DND-41 (cell line): ENCODE results near the gene B4GALT5.

Source experiments
- ATAC-seq: fragments of 200-7000 bp; cut with Tn5 transposase; 3 replicates; pipeline ENCODE4 v1.9.1; 2021; ENCODE audit warnings: low read depth; ENCODE audit not compliant: insufficient read depth
- DNase-seq: peaks from one replicate; pipeline ENCODE4 v3.0.0-alpha.2; 2020
- H2AFZ ChIP-seq: 2 replicates; pipeline ENCODE4 v1.6.0; 2012; ENCODE audit warnings: low read depth, low read length
- H3K27ac ChIP-seq: 2 replicates; pipeline ENCODE4 v1.5.1; 2012; ENCODE audit warnings: low read length, inconsistent platforms
- H3K27me3 ChIP-seq: fragments of 200-600 bp; sonication (generic); 2 replicates; pipeline ENCODE4 v1.6.0; 2012; ENCODE audit warnings: low read length, mild to moderate bottlenecking, inconsistent platforms; ENCODE audit not compliant: insufficient read depth, poor library complexity
- H3K36me3 ChIP-seq: 2 replicates; pipeline ENCODE4 v1.5.1; 2012; ENCODE audit warnings: low read length, inconsistent platforms; ENCODE audit not compliant: insufficient read depth
- H3K4me1 ChIP-seq: 2 replicates; pipeline ENCODE4 v1.5.1; 2012; ENCODE audit warnings: mild to moderate bottlenecking, low read length; ENCODE audit not compliant: insufficient read depth
- H3K4me2 ChIP-seq: 2 replicates; pipeline ENCODE4 v1.6.0; 2012; ENCODE audit warnings: mild to moderate bottlenecking, moderate library complexity, low read length, inconsistent platforms; ENCODE audit not compliant: insufficient read depth
- H3K4me3 ChIP-seq, 2 experiments: fragments of 200-600 bp in 1 of 2; shearing (Covaris generic) in 1 of 2; 2 replicates each; pipeline ENCODE4 v1.5.1; 2012 to 2016; ENCODE audit warnings: inconsistent platforms in 2 of 2, low read length in 2 of 2, mild to moderate bottlenecking in 2 of 2, low read depth in 1 of 2, moderate library complexity in 1 of 2
- H3K79me2 ChIP-seq: 2 replicates; pipeline ENCODE4 v1.6.0; 2012; ENCODE audit warnings: low read length, inconsistent platforms; ENCODE audit not compliant: insufficient read depth
- H3K9ac ChIP-seq: 2 replicates; pipeline ENCODE4 v1.6.0; 2012; ENCODE audit warnings: low read depth, mild to moderate bottlenecking, inconsistent platforms, low read length, moderate library complexity
- H3K9me3 ChIP-seq: 2 replicates; pipeline ENCODE4 v1.5.1; 2012; ENCODE audit warnings: low read length, moderate library complexity, mild to moderate bottlenecking, inconsistent platforms; ENCODE audit not compliant: insufficient read depth, severe bottlenecking
- H4K20me1 ChIP-seq: 2 replicates; pipeline ENCODE4 v1.6.0; 2012; ENCODE audit warnings: low read length; ENCODE audit not compliant: insufficient read depth
- EZH2 ChIP-seq: IDR thresholded peaks from 3 replicates; pipeline ENCODE4 v1.6.1; 2012; ENCODE audit warnings: borderline replicate concordance, low read depth, mild to moderate bottlenecking, moderate library complexity, low read length, inconsistent platforms; ENCODE audit not compliant: severe bottlenecking
- TF ChIP-seq, protein P1 (sequence below): IDR thresholded peaks from 2 replicates; pipeline ENCODE4 v1.5.1; 2012; ENCODE audit warnings: borderline replicate concordance, low read length, moderate library complexity, mild to moderate bottlenecking; ENCODE audit not compliant: poor library complexity, severe bottlenecking; ENCODE audit errors: extremely low read depth

Gene B4GALT5

DNA sequence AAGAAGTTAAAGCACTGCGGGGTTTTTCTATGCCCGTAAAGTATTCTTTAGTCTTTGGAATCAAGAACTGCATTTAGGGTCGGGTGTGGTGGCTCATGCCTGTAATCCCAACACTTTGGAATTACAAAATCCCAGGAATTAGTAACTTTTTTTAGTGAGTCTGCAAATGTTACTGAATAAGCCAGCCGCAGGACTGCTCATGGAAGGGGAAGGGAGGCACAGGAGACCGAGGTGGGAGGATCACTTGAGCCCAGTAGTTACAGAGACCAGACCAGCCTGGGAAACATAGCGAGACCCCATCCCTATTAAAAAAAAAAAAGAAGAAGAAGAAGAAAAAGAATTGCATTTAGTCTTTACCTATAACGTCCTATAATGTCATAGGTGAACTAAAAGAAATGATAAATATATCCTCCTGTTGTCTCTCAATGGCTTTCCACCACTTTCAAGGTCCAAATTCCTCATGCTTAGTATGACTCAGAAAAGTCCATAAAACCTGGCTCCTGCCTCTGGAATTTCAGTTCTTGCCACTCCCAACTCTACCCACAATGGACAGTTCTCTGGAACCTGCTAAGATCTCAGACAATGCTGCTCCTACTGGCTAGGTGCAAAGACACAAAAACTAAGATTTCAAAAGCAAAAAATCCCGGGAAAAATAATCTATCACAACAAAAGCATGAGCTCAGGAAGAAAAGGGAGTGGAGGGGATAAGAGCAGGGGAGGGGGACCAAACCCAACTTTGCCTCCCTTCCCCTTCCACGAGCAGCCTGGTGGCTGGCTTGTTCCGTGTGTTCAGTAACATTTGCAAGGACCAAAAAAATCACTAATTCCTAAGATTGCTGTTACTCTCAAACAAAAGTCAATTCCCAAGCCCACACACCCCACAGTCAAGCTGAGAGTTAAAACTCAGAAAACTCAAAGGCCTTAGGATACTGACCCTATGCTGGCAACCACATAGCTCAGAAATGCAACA is 39.0 kb downstream of the B4GALT5 start:
- peaks cover 88% of the 10 kb centered on the region for H3K79me2 ChIP-seq
- peaks cover 77% of the 10 kb centered on the region for H4K20me1 ChIP-seq
- no peaks in the 10 kb centered on the region for H3K36me3 ChIP-seq
- H2AFZ ChIP-seq: no peak overlapping the region
- no peak overlapping the region for H3K27ac ChIP-seq
- no peaks in the 10 kb centered on the region for H3K27me3 ChIP-seq
- no peaks in the 10 kb centered on the region for H3K9me3 ChIP-seq
- TF ChIP-seq, protein P1, sequence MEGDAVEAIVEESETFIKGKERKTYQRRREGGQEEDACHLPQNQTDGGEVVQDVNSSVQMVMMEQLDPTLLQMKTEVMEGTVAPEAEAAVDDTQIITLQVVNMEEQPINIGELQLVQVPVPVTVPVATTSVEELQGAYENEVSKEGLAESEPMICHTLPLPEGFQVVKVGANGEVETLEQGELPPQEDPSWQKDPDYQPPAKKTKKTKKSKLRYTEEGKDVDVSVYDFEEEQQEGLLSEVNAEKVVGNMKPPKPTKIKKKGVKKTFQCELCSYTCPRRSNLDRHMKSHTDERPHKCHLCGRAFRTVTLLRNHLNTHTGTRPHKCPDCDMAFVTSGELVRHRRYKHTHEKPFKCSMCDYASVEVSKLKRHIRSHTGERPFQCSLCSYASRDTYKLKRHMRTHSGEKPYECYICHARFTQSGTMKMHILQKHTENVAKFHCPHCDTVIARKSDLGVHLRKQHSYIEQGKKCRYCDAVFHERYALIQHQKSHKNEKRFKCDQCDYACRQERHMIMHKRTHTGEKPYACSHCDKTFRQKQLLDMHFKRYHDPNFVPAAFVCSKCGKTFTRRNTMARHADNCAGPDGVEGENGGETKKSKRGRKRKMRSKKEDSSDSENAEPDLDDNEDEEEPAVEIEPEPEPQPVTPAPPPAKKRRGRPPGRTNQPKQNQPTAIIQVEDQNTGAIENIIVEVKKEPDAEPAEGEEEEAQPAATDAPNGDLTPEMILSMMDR: no peak
- TF ChIP-seq EZH2: no peak
- H3K4me3 ChIP-seq: no peak overlapping the region
- no peak for DNase-seq
- no peak overlapping the region for H3K9ac ChIP-seq
- H3K4me1 ChIP-seq: peaks cover 7% of the 10 kb centered on the region
- ATAC-seq: no peak
- no peak overlapping the region for H3K4me2 ChIP-seq

DNA sequence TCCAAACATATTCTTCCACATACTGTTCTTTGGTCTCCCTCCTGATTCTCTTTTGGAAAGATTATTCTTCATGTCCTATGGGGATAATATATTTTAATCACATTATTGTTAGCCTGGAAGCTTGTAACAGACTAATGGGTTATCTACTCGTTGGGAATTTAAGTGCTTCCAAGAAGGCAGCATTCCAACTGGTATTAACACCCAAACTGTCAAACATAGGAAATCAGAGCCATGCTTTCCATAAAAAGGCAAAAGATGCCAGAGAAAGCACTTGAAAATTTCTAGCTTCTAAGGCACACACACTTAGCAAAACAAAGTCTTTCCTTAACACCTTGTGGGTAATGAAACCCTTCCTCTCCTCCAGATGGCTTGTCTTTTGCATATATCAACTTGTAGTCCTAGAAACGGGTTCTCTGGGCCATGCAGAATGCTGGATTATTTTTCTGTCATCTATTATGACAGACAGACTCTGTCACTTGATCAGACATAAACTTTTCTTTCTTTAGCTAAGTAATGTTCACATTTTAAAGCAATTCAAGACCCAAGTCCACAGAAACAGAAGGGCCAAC is 41.5 kb downstream of the B4GALT5 start:
- Histone ChIP-seq H3K79me2 (peaks cover 86% of the 10 kb centered on the region), H3K9ac (no peak overlapping the region), H3K9me3 (no peaks in the 10 kb centered on the region), H2AFZ (no peak overlapping the region), H3K4me2 (no peak overlapping the region), H4K20me1 (peaks cover 75% of the 10 kb centered on the region), H3K27ac (no peak overlapping the region), H3K4me1 (peaks cover 6% of the 10 kb centered on the region), H3K27me3 (no peaks in the 10 kb centered on the region), H3K4me3 (no peak overlapping the region), H3K36me3 (no peaks in the 10 kb centered on the region)
- TF ChIP-seq, protein P1: no peak
- TF ChIP-seq EZH2: no peak
- no peak for DNase-seq
- no peak for ATAC-seq

GRCh38 chr20:49671433-49671832 is 42.2 kb downstream of the B4GALT5 start:
- no peaks in the 10 kb centered on the region for H3K36me3 ChIP-seq
- no peak for TF ChIP-seq EZH2
- TF ChIP-seq, protein P1: no peak
- no peak overlapping the region for H3K4me3 ChIP-seq
- no peak overlapping the region for H3K27ac ChIP-seq
- peaks cover 84% of the 10 kb centered on the region for H3K79me2 ChIP-seq
- peaks cover 73% of the 10 kb centered on the region for H4K20me1 ChIP-seq
- H2AFZ ChIP-seq: no peak overlapping the region
- H3K9ac ChIP-seq: no peak overlapping the region
- no peaks in the 10 kb centered on the region for H3K9me3 ChIP-seq
- no peak overlapping the region for H3K4me2 ChIP-seq
- no peaks in the 10 kb centered on the region for H3K4me1 ChIP-seq
- H3K27me3 ChIP-seq: no peaks in the 10 kb centered on the region
- ATAC-seq (no peak), DNase-seq (no peak)
